Stimulated activated CD8-positive, alpha-beta memory T cell treated with anti-CD3 and anti-CD28 coated beads, Interleukin-7, amount 100 ng/mL, for 24 hours (primary cell): Measurements from ENCODE around the gene ITGA7.

Experiments used
- DNase-seq: peaks from one replicate; pipeline ENCODE4 v3.0.0-alpha.2; 2020; ENCODE audit warnings: low read depth

Gene ITGA7

DNA sequence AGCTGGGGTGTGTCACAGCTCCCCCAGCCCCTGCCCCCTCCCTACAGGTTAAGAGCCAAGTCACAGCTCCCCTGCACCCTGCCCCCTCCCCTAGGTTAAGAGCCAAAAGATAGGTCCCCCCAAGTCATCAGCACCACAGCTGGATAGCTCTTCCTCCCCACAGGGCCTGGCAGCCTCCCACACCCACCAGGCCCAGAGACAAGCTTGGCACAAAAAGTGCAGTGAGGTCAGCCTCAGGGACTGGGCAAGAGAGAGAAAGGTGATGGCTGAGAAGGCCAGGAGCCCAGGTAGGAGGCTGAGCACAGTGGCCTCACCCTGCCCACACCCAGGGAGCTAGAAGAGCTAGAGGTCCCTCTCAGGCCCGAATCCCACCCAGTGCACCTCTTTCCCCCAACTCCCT lies 8.7 kb downstream of the ITGA7 start:
- no peak for DNase-seq

DNA sequence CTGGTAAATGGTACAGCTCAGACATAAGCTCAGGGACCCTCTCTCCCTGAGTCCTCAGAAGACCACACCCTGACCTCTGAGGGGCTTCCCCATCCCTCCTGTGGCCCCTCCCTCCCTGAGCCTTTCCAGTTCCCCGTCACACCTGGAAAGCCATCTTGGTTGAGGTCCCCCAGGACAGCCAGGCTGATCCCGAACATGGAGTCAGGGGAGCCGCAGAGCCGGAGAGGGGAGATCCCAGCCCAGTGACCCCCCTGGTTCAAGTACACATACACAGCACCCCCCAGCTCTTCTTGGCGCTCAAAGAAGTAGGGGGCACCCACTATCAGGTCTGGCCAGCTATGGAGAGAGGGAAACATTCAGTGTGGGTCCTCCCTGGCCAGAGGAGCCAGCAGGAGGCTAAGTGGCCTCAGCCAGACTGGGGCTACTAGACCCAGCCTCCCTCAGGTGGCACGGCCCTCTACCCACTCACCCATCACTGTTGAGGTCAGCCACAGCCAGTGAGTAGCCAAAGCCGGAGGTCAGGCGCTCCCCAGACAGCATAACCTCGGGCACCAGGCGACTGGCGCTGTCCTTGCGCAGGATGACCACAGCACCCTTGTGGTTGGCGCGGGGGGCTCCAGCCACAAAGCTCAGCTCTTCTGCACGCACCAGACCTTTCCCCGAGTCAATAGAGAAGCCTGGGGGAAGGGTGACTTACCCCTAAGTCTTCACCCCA lies 9.3 kb downstream of the ITGA7 start:
- DNase-seq: no peak

GRCh38 chr12:55697686-55698085 lies 10.0 kb downstream of the ITGA7 start:
- no peak for DNase-seq

GRCh38 chr12:55696796-55697462 lies 10.8 kb downstream of the ITGA7 start:
- no peak for DNase-seq

GRCh38 chr12:55696141-55696540 lies 11.6 kb downstream of the ITGA7 start:
- no peak for DNase-seq

DNA sequence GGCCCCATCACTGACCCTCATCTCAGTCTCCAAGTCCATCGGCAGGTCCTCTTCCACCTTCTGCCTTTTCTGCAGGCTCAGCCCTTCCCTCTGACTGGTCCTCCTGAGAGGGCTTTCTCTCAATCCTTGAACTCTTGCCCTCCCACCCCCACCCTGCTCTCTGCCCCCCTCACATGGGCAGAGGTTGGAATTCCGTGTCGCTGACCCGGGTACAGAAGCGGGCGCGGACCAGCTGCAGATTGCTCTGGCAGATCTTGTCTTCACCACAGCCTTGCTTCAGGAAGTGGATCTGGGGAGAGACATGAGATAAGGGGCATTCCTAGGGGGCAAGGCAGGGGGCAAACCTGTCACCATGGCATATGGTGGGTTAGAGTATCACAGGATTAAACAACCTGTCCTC lies 12.4 kb downstream of the ITGA7 start:
- DNase-seq: no peak

- DNase-seq: no peak
Observed at GRCh38 chr12:55694651-55695050, 13.1 kb downstream of the ITGA7 start.

DNA sequence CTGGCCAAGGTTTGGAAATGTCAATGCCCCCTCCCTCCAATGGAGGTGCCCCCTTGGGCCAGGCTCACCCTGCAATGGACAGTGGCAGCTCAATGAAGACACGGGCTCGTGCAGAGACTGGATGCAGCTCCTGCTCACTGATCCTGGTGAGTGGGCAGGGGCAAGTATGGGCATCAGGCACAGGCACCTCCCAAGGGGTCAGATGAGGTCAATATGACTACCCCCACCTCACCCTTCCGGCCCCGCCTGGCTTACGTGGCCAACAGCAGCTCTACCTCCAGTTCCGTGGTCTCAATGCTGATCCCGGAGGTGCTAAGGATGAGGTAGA lies 13.6 kb downstream of the ITGA7 start:
- DNase-seq: no peak

DNA sequence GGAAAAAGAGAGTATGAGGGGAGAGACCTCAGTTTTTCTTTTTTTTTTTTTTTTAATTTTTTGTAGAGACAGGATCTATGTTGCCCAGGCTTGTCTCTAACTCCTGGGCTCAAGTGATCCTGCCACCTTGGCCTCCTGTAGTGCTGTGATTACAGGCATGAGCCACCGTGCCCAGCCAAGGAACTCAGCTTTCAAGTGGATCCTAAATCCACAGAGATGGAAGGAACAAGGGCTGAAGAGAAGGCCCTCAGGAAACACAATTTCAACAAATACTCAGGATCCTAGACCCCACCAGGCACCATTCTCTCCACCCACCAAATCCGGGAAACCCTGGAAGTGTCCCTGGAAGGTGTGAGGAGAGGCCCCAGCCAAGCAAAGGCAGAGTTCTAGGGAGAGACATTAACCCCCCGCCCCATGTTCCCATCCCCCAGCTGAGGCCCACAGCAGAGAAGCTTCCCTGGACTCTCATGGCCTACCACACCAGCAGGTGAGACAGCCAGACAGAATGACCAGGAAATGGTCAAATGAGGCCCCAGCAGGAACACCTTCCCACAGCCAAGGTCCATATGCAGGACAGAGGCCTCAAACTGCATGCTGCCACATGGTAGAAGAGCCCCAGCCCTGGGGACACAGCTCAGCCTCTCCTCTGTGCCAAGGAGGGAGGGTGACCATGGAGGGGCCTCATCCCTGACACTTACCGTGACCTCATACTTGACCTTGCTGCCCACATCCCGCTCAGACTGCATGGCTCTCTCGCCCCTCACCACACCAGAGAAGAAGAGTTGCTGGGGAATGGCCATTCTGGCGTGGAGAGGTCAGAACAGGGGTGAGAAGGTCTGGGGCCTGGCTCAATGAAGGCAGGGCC lies 14.1 kb downstream of the ITGA7 start:
- no peak for DNase-seq

DNA sequence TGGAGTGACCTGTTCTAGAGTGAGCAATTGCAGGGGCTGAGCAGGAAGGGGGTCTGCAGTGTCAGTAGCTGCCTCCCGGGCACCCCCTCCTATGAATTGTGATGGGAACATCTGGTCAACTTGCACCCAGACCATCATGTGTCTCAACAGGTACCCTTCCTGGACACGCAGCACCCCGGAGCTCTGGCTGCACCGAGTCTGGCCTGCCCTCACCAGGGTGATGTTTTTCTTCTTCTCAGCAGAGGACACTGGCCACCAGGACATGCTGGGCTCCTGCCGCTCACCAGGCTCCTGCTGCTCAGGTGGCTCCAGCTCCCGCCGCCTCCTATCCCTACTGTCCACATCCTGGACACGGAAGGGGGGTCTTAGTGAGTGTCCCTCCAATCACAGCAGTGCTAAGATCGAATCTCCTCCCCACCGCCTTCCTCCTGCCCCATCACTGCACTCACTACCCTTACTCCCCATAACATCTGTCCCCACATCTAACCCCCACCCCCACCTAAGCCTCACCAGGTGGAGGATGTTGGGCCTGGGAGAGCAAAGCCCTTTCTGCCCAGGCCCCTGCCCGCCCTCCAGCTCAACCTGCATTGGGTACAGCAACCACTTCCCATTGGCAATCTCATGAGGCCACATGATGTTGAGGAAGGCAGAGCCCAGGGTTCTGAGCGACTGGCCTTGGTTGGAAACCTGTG lies 14.9 kb downstream of the ITGA7 start:
- no peak for DNase-seq

DNA sequence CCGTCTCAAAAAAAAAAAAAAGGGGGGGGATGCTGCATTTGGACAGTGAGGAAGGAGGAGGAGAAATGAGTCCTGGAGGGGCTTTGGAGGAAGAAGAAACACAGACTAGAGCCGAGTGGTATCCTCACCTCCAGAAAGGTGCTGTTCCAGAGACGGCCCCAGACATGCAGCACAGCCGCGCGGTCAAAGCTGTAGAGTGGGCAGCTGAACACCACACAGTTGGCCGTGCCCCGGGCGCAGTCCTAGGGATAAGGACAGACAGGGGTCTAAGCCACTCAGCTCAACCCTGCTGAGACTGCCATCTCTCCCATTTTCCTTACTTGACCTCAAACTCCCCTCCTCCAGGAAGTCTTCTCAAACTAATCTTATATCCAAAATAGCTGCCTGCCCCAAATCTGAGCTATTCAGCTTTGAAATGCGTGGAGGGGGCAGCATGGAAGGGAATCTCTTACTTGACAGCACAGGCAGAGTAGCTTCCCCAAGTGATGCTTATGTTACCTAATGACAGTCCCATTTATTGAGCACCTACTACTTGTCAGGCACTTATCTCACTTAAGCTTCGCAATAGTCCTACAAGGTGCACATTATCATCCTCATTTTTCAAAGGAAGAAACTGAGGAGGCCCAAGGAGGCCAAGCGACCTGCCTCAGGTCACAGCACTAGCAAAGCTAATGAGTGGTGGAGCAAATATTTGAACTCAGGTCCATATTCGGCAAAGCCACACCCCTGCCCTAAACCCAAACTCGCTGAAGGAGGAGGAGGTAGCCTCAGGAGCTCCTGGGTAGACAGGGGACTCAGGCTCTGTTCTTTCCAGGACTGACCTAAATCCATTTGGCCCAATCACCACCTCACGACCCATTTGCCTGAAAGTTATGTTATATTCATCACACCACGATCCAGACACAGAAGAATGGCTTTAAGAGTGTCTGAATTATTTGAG lies 18.7 kb downstream of the ITGA7 start:
- DNase-seq: no peak

GRCh38 chr12:55687746-55688145 lies 20.0 kb downstream of the ITGA7 start:
- DNase-seq: no peak

DNA sequence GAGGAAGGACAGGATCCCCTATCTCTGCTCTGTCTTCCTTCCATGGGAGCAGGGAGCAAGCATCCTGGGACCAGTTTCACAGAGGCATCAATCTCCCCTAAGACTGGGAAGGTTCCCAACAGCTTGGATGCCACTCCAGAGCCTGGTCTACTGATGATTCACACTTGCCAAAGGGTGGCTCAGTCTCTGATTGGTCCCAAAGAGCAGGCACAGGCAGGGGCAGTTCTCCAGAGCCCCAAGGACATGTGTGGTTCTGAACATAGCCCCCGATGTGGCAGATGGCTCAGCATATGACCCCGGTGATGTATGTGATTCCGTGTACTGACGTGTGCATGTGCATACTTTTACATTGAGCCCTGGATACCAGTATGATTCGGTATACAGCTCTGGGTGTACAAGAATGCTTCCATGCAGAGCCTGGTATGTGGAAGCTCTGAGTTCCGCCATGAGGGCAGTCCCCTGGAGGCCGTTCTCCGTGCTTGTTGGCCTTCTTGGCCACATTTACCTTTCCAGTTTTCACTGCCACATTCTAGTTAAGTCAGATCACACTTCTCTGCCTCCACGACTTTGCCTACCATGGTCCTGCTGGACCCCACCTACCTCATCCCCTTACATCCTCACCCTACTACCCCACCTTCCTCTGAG lies 21.2 kb downstream of the ITGA7 start:
- no peak for DNase-seq

DNA sequence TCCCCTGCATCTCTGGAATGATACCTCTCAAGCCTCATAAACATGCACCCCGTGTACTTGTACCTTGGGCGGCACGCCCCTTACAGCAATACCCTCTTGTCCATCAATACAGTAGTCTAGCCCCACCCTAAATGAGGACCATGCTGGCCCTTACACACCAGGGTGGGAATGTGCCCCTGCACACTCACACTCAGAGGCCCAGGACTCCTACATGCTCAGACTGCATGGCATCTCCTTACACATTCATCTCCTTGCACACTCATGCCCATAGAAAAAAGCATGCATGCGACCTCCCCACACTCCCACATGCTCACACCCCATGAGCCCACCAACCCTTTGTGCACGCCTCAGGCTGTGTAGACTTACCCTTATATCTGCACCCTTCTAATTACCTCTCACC lies 22.0 kb downstream of the ITGA7 start:
- no peak for DNase-seq

GRCh38 chr12:55684761-55685370 lies 22.8 kb downstream of the ITGA7 start:
- DNase-seq: no peak

GRCh38 chr12:55683676-55684075 lies 24.0 kb downstream of the ITGA7 start:
- no peak for DNase-seq

- no peak for DNase-seq
Observed at GRCh38 chr12:55682087-55682796, 25.5 kb downstream of the ITGA7 start.

DNA sequence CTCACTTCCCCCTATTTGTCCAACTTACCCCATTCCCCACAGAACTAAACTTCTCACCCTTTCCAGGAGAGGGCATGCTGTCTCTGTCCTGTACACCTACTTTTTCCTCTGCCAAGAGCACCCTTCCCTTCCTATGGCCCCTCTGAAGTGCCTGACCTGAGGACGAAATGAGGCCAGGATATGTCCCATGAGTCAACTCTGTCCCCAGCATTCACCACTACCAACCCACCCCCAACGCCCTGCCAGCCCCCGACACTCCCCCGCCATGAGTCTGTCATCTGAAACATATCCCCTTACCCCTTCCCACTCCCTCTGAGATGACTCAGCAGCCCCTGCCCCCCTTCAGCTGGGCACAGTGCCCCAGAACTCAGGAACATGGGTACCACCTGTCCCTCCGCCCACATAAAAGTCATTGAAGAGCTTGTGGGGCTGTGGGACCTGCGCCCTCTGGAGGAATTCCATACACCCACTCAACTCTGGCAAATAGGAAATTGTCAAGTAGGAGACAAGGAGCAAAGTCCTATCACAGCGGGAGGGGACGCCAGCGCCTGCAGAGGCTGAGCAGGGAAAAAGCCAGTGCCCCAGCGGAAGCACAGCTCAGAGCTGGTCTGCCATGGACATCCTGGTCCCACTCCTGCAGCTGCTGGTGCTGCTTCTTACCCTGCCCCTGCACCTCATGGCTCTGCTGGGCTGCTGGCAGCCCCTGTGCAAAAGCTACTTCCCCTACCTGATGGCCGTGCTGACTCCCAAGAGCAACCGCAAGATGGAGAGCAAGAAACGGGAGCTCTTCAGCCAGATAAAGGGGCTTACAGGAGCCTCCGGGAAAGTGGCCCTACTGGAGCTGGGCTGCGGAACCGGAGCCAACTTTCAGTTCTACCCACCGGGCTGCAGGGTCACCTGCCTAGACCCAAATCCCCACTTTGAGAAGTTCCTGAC lies 26.3 kb downstream of the ITGA7 start:
- no peak for DNase-seq

GRCh38 chr12:55679691-55680090 lies 28.0 kb downstream of the ITGA7 start:
- DNase-seq: no peak
